Glutamatergic neuron (in vitro differentiated cells): ENCODE results near the gene SERPINB12. TPM values are rescaled to one million over a fixed set of nuclear protein-coding genes. Genes with fewer than 3 reads are reported as not detected.

Experiments
- DNase-seq: peaks from one replicate; pipeline ENCODE4 v3.0.0; 2022
- H3K27ac Mint-ChIP-seq: one replicate; pipeline ENCODE4 v1.8.0; 2020; ENCODE audit warnings: mild to moderate bottlenecking, mixed read lengths, inconsistent platforms; ENCODE audit not compliant: unreplicated experiment
- H3K27me3 Mint-ChIP-seq: one replicate; pipeline ENCODE4 v1.8.0; 2020; ENCODE audit warnings: mild to moderate bottlenecking, moderate library complexity, mixed read lengths, inconsistent platforms; ENCODE audit not compliant: unreplicated experiment
- H3K36me3 Mint-ChIP-seq: one replicate; pipeline ENCODE4 v1.8.0; 2020; ENCODE audit warnings: mild to moderate bottlenecking, mixed read lengths, inconsistent platforms; ENCODE audit not compliant: unreplicated experiment
- H3K4me1 Mint-ChIP-seq: one replicate; pipeline ENCODE4 v1.8.0; 2020; ENCODE audit warnings: mild to moderate bottlenecking, low read depth, mixed read lengths, inconsistent platforms; ENCODE audit not compliant: unreplicated experiment
- H3K4me3 Mint-ChIP-seq: one replicate; pipeline ENCODE4 v1.8.0; 2020; ENCODE audit warnings: mild to moderate bottlenecking, mixed read lengths, inconsistent platforms; ENCODE audit not compliant: unreplicated experiment
- H3K9me3 Mint-ChIP-seq: one replicate; pipeline ENCODE4 v1.8.0; 2020; ENCODE audit warnings: mild to moderate bottlenecking, moderate library complexity, mixed read lengths, inconsistent platforms; ENCODE audit not compliant: unreplicated experiment
- total RNA-seq: library from RNA; stranded (reverse); fragmentation: NEBNext Ultra II Directional; extraction: Animal tissue kit (Norgen Biotek cat#: 25700); gene quantifications from one replicate; pipeline ENCODE4 v1.2.1, GENCODE V29; 2021; ENCODE audit not compliant: unreplicated experiment
- TF ChIP-seq, protein P1 (sequence below): fragments of 200-600 bp; sonication (generic); IDR thresholded peaks from one replicate; pipeline ENCODE4 v1.5.0; 2021; ENCODE audit not compliant: partially characterized antibody, unreplicated experiment

SERPINB12 gene
- total RNA-seq, 1 donor from 2014 or later = not detected

DNA sequence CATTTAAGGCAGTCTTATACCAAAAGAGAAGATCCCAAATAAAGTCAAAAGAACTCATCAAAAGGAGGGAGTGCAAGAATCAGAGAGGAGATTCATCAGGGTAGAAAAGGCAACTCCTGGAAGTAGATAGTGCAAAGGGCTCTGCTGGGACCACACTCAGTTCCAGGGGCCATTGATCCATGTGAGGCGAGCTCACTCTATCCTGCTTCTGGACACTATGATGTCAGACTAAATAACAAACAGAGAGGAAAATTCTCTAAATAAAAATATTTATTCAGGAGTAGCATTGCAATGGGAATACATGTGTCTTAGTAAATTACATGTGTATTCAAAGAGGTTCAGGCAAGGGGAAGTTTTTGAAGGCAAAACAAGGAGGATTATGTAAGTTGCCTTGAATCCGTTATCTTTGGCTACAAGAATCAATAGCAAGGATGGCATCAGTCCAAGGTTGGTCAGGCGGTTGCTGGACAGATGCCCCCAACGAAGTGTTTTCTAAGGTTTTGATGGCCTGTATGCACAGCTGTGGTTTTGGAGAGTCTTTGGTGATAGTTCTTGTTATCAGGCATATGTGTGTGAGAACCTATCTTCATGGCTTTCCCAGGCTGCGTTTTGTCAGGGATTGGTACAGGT is 13.2 kb upstream of the SERPINB12 start:
- Mint-ChIP-seq H3K4me1 (no peaks in the 10 kb centered on the region), H3K36me3 (no peaks in the 10 kb centered on the region), H3K27me3 (no peaks in the 10 kb centered on the region), H3K9me3 (no peaks in the 10 kb centered on the region), H3K27ac (no peak overlapping the region), H3K4me3 (no peak overlapping the region)
- TF ChIP-seq, protein P1, sequence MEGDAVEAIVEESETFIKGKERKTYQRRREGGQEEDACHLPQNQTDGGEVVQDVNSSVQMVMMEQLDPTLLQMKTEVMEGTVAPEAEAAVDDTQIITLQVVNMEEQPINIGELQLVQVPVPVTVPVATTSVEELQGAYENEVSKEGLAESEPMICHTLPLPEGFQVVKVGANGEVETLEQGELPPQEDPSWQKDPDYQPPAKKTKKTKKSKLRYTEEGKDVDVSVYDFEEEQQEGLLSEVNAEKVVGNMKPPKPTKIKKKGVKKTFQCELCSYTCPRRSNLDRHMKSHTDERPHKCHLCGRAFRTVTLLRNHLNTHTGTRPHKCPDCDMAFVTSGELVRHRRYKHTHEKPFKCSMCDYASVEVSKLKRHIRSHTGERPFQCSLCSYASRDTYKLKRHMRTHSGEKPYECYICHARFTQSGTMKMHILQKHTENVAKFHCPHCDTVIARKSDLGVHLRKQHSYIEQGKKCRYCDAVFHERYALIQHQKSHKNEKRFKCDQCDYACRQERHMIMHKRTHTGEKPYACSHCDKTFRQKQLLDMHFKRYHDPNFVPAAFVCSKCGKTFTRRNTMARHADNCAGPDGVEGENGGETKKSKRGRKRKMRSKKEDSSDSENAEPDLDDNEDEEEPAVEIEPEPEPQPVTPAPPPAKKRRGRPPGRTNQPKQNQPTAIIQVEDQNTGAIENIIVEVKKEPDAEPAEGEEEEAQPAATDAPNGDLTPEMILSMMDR = no peak
- no peak for DNase-seq

DNA sequence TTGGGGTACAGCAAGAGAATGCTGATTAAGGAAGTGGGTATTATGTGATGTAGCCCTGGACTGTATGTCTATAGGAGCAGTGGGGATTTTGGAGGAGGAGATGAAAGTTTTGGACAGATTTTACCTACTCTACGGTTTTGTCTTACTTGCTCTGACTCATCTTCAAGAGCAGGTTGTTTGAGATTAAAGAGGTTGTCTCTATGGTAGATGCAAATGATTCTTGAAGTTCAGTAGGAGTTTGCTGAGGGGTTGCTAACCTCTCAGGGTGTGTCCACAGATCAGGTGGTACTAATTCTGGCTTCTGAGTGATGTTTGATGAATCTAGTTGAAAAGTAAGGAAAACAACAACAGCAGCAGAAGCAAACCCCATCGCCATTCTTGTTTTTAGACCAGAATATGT is 9.7 kb upstream of the SERPINB12 start:
- Mint-ChIP-seq H3K9me3 (no peaks in the 10 kb centered on the region), H3K4me3 (no peak overlapping the region)

DNA sequence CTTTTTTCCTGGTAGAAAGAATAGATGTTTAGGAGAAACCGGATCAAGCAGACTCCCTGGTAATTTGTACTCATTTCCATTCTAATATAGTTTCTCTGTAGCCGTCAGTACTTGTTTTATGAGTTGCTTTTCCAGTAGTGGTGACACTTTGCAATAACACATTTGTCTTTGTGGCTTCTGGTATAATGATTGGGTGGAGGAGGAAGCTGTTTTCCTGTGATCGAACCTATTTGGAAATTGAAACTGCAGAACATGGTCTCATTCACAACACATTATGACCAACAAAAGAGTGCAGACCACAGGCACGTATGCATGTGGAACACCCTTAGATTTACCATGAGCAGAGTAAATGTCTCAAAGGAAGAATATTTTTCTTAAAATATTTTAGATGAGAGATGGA is 7.6 kb upstream of the SERPINB12 start:
- H3K4me3 Mint-ChIP-seq = no peak overlapping the region
- no peaks in the 10 kb centered on the region for H3K36me3 Mint-ChIP-seq
- no peaks in the 10 kb centered on the region for H3K9me3 Mint-ChIP-seq
- no peaks in the 10 kb centered on the region for H3K27me3 Mint-ChIP-seq
- H3K27ac Mint-ChIP-seq = no peak overlapping the region
- H3K4me1 Mint-ChIP-seq = no peaks in the 10 kb centered on the region
- DNase-seq = no peak
- TF ChIP-seq, protein P1 = no peak

More for the DNA sequence above, 9.7 kb upstream of the SERPINB12 start:
- DNase-seq = no peak
- H3K4me1 Mint-ChIP-seq = no peaks in the 10 kb centered on the region
- H3K27me3 Mint-ChIP-seq = no peaks in the 10 kb centered on the region
- no peaks in the 10 kb centered on the region for H3K36me3 Mint-ChIP-seq
- TF ChIP-seq, protein P1 = no peak
- H3K27ac Mint-ChIP-seq = no peak overlapping the region

DNA sequence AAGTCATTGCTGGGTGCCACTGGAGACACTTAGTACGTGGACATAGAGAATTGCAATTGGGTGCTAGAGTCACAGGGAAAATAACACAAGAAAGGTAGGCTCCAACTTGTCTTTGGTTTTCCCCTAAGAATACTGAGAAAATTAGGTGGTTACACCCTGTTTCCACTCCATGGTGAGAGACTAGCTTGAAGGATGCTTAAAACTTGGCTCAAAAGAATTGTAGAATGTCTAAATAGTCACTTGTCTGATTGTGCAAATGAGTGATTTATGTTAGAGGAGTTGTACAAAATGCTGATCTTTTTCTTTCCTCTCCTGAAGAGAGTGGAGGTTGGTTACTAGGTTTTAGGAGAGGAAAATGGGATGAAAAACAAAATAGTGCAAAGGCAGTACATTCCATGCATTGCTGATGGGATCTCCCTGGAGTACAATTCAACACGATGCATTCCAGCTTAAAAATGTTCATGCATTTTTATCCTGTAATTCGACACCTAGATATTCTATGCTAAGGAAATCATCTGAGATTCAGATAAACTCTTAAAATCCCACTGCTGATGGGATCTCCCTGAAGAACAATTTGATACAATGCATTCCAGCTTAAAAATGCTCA is 2.2 kb upstream of the SERPINB12 start:
- H3K27ac Mint-ChIP-seq = no peak overlapping the region

DNA sequence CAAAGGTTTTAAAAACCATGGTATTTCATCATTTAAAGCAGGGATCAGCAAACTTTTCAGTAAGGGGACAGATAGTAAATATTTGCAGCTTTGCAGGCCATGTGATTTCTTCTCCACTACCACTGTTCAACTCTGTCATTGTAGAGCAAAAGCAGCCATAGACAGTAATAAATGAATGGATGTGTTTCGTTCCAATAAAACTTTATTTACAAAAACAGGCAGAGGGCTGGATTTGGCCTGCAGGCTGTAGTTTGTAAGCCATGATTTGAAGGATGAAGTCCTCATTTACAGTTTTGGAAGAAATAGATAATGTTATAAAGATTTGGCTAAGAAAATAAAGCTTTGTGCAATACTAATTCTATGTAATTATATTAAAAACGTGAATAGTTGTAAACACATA is 1.8 kb downstream of the SERPINB12 start:
- no peaks in the 10 kb centered on the region for H3K9me3 Mint-ChIP-seq
- H3K4me1 Mint-ChIP-seq = no peaks in the 10 kb centered on the region

More for the DNA sequence above, 2.2 kb upstream of the SERPINB12 start:
- DNase-seq = no peak
- Mint-ChIP-seq H3K4me3 (no peak overlapping the region), H3K4me1 (no peaks in the 10 kb centered on the region), H3K36me3 (no peaks in the 10 kb centered on the region), H3K27me3 (peaks cover 2% of the 10 kb centered on the region), H3K9me3 (no peaks in the 10 kb centered on the region)
- TF ChIP-seq, protein P1 = no peak

More for the DNA sequence above, 1.8 kb downstream of the SERPINB12 start:
- Mint-ChIP-seq H3K4me3 (no peak overlapping the region), H3K27me3 (peaks cover 2% of the 10 kb centered on the region), H3K36me3 (no peaks in the 10 kb centered on the region), H3K27ac (no peak overlapping the region)
- TF ChIP-seq, protein P1 = no peak
- no peak for DNase-seq
